Measurements from ENCODE around the gene PARN. TPM values are rescaled to one million over a fixed set of nuclear protein-coding genes. Genes with fewer than 3 reads are reported as not detected.

PARN gene
- total RNA-seq, 1 donor from 2014 or later = 26.5 TPM

- Mint-ChIP-seq H3K4me3 (peak overlapping the region; percentile 86), H3K27ac (ENCODE audit: unreplicated experiment) (peak overlapping the region; percentile 88), H3K27me3 (ENCODE audit: low read depth) (no peaks in the 10 kb centered on the region), H3K36me3 (ENCODE audit: low read depth) (peaks cover 3% of the 10 kb centered on the region), H3K4me1 (peaks cover 27% of the 10 kb centered on the region), H3K9me3 (no peaks in the 10 kb centered on the region)
- DNase-seq (ENCODE audit: low read depth, low spot score) = no peak
- TF ChIP-seq CTCF (conservative IDR thresholded peaks at IDR 0.05) = no peak
Measured at GRCh38 chr16:14628806-14629611, 1.1 kb downstream of the PARN start.

GRCh38 chr16:14627078-14627477 is 3.0 kb downstream of the PARN start:
- H3K36me3 Mint-ChIP-seq (ENCODE audit: low read depth) = peaks cover 5% of the 10 kb centered on the region
- DNase-seq (ENCODE audit: low read depth, low spot score) = no peak
- no peaks in the 10 kb centered on the region for H3K9me3 Mint-ChIP-seq
- no peak for TF ChIP-seq CTCF (conservative IDR thresholded peaks at IDR 0.05)
- no peaks in the 10 kb centered on the region for H3K27me3 Mint-ChIP-seq (ENCODE audit: low read depth)
- H3K4me3 Mint-ChIP-seq = peak overlapping the region; percentile 24
- peaks cover 15% of the 10 kb centered on the region for H3K4me1 Mint-ChIP-seq
- H3K27ac Mint-ChIP-seq (ENCODE audit: unreplicated experiment) = no peak overlapping the region

- peaks cover 4% of the 10 kb centered on the region for H3K36me3 Mint-ChIP-seq (ENCODE audit: low read depth)
- DNase-seq (ENCODE audit: low read depth, low spot score) = no peak
- no peaks in the 10 kb centered on the region for H3K27me3 Mint-ChIP-seq (ENCODE audit: low read depth)
- H3K4me1 Mint-ChIP-seq = no peaks in the 10 kb centered on the region
- no peak overlapping the region for H3K4me3 Mint-ChIP-seq
- H3K9me3 Mint-ChIP-seq = no peaks in the 10 kb centered on the region
- TF ChIP-seq CTCF (conservative IDR thresholded peaks at IDR 0.05) = no peak
- no peak overlapping the region for H3K27ac Mint-ChIP-seq (ENCODE audit: unreplicated experiment)
Measured at GRCh38 chr16:14618566-14618965, 11.5 kb downstream of the PARN start.

- H3K36me3 Mint-ChIP-seq (ENCODE audit: low read depth) = peaks cover 4% of the 10 kb centered on the region
- H3K27me3 Mint-ChIP-seq (ENCODE audit: low read depth) = no peaks in the 10 kb centered on the region
- H3K9me3 Mint-ChIP-seq = no peaks in the 10 kb centered on the region
- no peak overlapping the region for H3K4me3 Mint-ChIP-seq
- no peak for DNase-seq (ENCODE audit: low read depth, low spot score)
- no peak overlapping the region for H3K27ac Mint-ChIP-seq (ENCODE audit: unreplicated experiment)
- TF ChIP-seq CTCF (conservative IDR thresholded peaks at IDR 0.05) = no peak
- H3K4me1 Mint-ChIP-seq = no peaks in the 10 kb centered on the region
Measured at GRCh38 chr16:14616280-14616679, 13.8 kb downstream of the PARN start.

GRCh38 chr16:14613991-14614390 is 16.1 kb downstream of the PARN start:
- no peak for DNase-seq (ENCODE audit: low read depth, low spot score)
- no peak overlapping the region for H3K4me3 Mint-ChIP-seq
- H3K4me1 Mint-ChIP-seq = peaks cover 19% of the 10 kb centered on the region
- TF ChIP-seq CTCF (conservative IDR thresholded peaks at IDR 0.05) = no peak
- H3K27me3 Mint-ChIP-seq (ENCODE audit: low read depth) = no peaks in the 10 kb centered on the region
- H3K9me3 Mint-ChIP-seq = no peaks in the 10 kb centered on the region
- H3K27ac Mint-ChIP-seq (ENCODE audit: unreplicated experiment) = no peak overlapping the region
- peaks cover 6% of the 10 kb centered on the region for H3K36me3 Mint-ChIP-seq (ENCODE audit: low read depth)

All from neural crest cell (in vitro differentiated cells).